Measurements from ENCODE around the gene RNF6. TPM values are rescaled to one million over a fixed set of nuclear protein-coding genes. Genes with fewer than 3 reads are reported as not detected.

The RNF6 gene
- total and polyA plus RNA-seq, 5 donors = 11.1 to 24.7 (median 21.5) TPM

GRCh38 chr13:26198116-26198515, 24.0 kb downstream of the RNF6 start:
- Histone ChIP-seq H3K27ac (ENCODE audit: low read length) (no peak overlapping the region), H3K27me3 (ENCODE audit: control insufficient read depth, insufficient read depth) (no peaks in the 10 kb centered on the region), H3K4me3 (ENCODE audit: low read length) (no peak overlapping the region), H3K9me3 (ENCODE audit: control insufficient read depth, low read length) (no peaks in the 10 kb centered on the region), H3K4me1 (ENCODE audit: control insufficient read depth, insufficient read depth, low read length) (peaks cover 4% of the 10 kb centered on the region)
- intact Hi-C loops (cut with DNase I) = no loop called here
- DNase-seq (no peak), ATAC-seq (no peak)

- H3K27ac ChIP-seq (ENCODE audit: low read length) = no peak overlapping the region
These were observed 24.8 kb downstream of the RNF6 start for GRCh38 chr13:26197298-26197697.

GRCh38 chr13:26186995-26187394, 35.1 kb downstream of the RNF6 start:
- Histone ChIP-seq H3K4me3 (ENCODE audit: low read length) (peak overlapping the region; percentile 17), H3K9me3 (ENCODE audit: control insufficient read depth, low read length) (no peaks in the 10 kb centered on the region), H3K4me1 (ENCODE audit: control insufficient read depth, insufficient read depth, low read length) (no peaks in the 10 kb centered on the region), H3K27ac (ENCODE audit: low read length) (no peak overlapping the region), H3K27me3 (ENCODE audit: control insufficient read depth, insufficient read depth) (no peaks in the 10 kb centered on the region)
- intact Hi-C loops (cut with DNase I) = loop anchor here in 1 of 4 donors (10.0 kb wide), 1 partner anchor 508 kb away; no protein-coding TSS in a partner anchor
- DNase-seq (peak in 1 of 3 donors; percentile 48), ATAC-seq (peak in 1 of 2 donors; percentile 5)
- 41% methylated on average over 22 of the region's 22 CpGs for WGBS

More at GRCh38 chr13:26197298-26197697, 24.8 kb downstream of the RNF6 start:
- Histone ChIP-seq H3K27me3 (ENCODE audit: control insufficient read depth, insufficient read depth) (no peaks in the 10 kb centered on the region), H3K4me3 (ENCODE audit: low read length) (no peak overlapping the region), H3K4me1 (ENCODE audit: control insufficient read depth, insufficient read depth, low read length) (peaks cover 2% of the 10 kb centered on the region), H3K9me3 (ENCODE audit: control insufficient read depth, low read length) (no peaks in the 10 kb centered on the region)
- ATAC-seq (no peak), DNase-seq (no peak)
- intact Hi-C loops (cut with DNase I) = no loop called here

GRCh38 chr13:26186118-26186870, 35.8 kb downstream of the RNF6 start:
- no peaks in the 10 kb centered on the region for H3K9me3 ChIP-seq (ENCODE audit: control insufficient read depth, low read length)
- H3K27me3 ChIP-seq (ENCODE audit: control insufficient read depth, insufficient read depth) = no peaks in the 10 kb centered on the region
- intact Hi-C loops (cut with DNase I) = loop anchor here in 1 of 4 donors (10.0 kb wide), 1 partner anchor 509 kb away; no protein-coding TSS in a partner anchor
- ATAC-seq (peak; percentile 97 to 98), DNase-seq (peak; percentile 90 to 96 (median 95))
- 1% methylated on average over 70 of the region's 76 CpGs for WGBS
- peak overlapping the region; percentile 56 for H3K4me3 ChIP-seq (ENCODE audit: low read length)
- peak overlapping the region; percentile 55 for H3K27ac ChIP-seq (ENCODE audit: low read length)
- H3K4me1 ChIP-seq (ENCODE audit: control insufficient read depth, insufficient read depth, low read length) = no peaks in the 10 kb centered on the region

GRCh38 chr13:26185720-26186117, 36.4 kb downstream of the RNF6 start:
- peak overlapping the region; percentile 56 for H3K4me3 ChIP-seq (ENCODE audit: low read length)
- H3K27me3 ChIP-seq (ENCODE audit: control insufficient read depth, insufficient read depth) = no peaks in the 10 kb centered on the region
- ATAC-seq (peak in 1 of 2 donors; percentile 38), DNase-seq (no peak)
- H3K4me1 ChIP-seq (ENCODE audit: control insufficient read depth, insufficient read depth, low read length) = no peaks in the 10 kb centered on the region
- peak overlapping the region; percentile 55 for H3K27ac ChIP-seq (ENCODE audit: low read length)
- 34% methylated on average over 8 of the region's 8 CpGs for WGBS
- intact Hi-C loops (cut with DNase I) = loop anchor here in 3 of 4 donors (2.0 to 10.0 kb wide), 3 partner anchors 311 to 513 kb away; no protein-coding TSS in a partner anchor
- H3K9me3 ChIP-seq (ENCODE audit: control insufficient read depth, low read length) = no peaks in the 10 kb centered on the region

GRCh38 chr13:26184791-26185250, 37.3 kb downstream of the RNF6 start:
- DNase-seq = peak; percentile 51 to 77 (median 67)
- WGBS = 61% methylated on average over 8 of the region's 8 CpGs
- H3K4me3 ChIP-seq (ENCODE audit: low read length) = no peak overlapping the region
- H3K27me3 ChIP-seq (ENCODE audit: control insufficient read depth, insufficient read depth) = no peaks in the 10 kb centered on the region
- H3K4me1 ChIP-seq (ENCODE audit: control insufficient read depth, insufficient read depth, low read length) = no peaks in the 10 kb centered on the region
- intact Hi-C loops (cut with DNase I) = loop anchor here in 3 of 4 donors (2.0 to 10.0 kb wide), 4 partner anchors 312 to 514 kb away; no protein-coding TSS in a partner anchor
- peak; percentile 47 to 53 for ATAC-seq
- no peak overlapping the region for H3K27ac ChIP-seq (ENCODE audit: low read length)
- no peaks in the 10 kb centered on the region for H3K9me3 ChIP-seq (ENCODE audit: control insufficient read depth, low read length)

GRCh38 chr13:26183416-26183815, 38.7 kb downstream of the RNF6 start:
- intact Hi-C loops (cut with DNase I) = loop anchor here in 2 of 4 donors (5.0 to 10.0 kb wide), 2 partner anchors 314 to 511 kb away; no protein-coding TSS in a partner anchor
- 98% methylated on average over 2 of the region's 2 CpGs for WGBS

GRCh38 chr13:26179344-26179743, 42.8 kb downstream of the RNF6 start:
- no peaks in the 10 kb centered on the region for H3K9me3 ChIP-seq (ENCODE audit: control insufficient read depth, low read length)
- peak overlapping the region; percentile 32 for H3K27ac ChIP-seq (ENCODE audit: low read length)
- 40% methylated on average over 2 of the region's 2 CpGs for WGBS
- ATAC-seq = peak; percentile 32 to 53
- no peaks in the 10 kb centered on the region for H3K4me1 ChIP-seq (ENCODE audit: control insufficient read depth, insufficient read depth, low read length)
- H3K4me3 ChIP-seq (ENCODE audit: low read length) = no peak overlapping the region
- DNase-seq = no peak
- intact Hi-C loops (cut with DNase I) = no loop called here
- H3K27me3 ChIP-seq (ENCODE audit: control insufficient read depth, insufficient read depth) = no peaks in the 10 kb centered on the region

More at GRCh38 chr13:26183416-26183815, 38.7 kb downstream of the RNF6 start:
- Histone ChIP-seq H3K4me1 (ENCODE audit: control insufficient read depth, insufficient read depth, low read length) (no peaks in the 10 kb centered on the region), H3K27me3 (ENCODE audit: control insufficient read depth, insufficient read depth) (no peaks in the 10 kb centered on the region), H3K4me3 (ENCODE audit: low read length) (no peak overlapping the region), H3K27ac (ENCODE audit: low read length) (no peak overlapping the region), H3K9me3 (ENCODE audit: control insufficient read depth, low read length) (no peaks in the 10 kb centered on the region)
- DNase-seq (no peak), ATAC-seq (no peak)

- Histone ChIP-seq H3K27me3 (ENCODE audit: control insufficient read depth, insufficient read depth) (no peaks in the 10 kb centered on the region), H3K27ac (ENCODE audit: low read length) (no peak overlapping the region), H3K4me1 (ENCODE audit: control insufficient read depth, insufficient read depth, low read length) (no peaks in the 10 kb centered on the region), H3K4me3 (ENCODE audit: low read length) (no peak overlapping the region), H3K9me3 (ENCODE audit: control insufficient read depth, low read length) (no peaks in the 10 kb centered on the region)
- 74% methylated on average over 3 of the region's 3 CpGs for WGBS
- DNase-seq (no peak), ATAC-seq (no peak)
- intact Hi-C loops (cut with DNase I) = no loop called here
These were observed 53.3 kb downstream of the RNF6 start for GRCh38 chr13:26168835-26169234.

- no peak for ATAC-seq
- H3K4me3 ChIP-seq (ENCODE audit: low read length) = no peak overlapping the region
- WGBS = 63% methylated on average over 6 of the region's 6 CpGs
These were observed 53.8 kb downstream of the RNF6 start for GRCh38 chr13:26168237-26168814.

GRCh38 chr13:26163812-26164211, 58.3 kb downstream of the RNF6 start:
- Histone ChIP-seq H3K4me1 (ENCODE audit: control insufficient read depth, insufficient read depth, low read length) (no peaks in the 10 kb centered on the region), H3K27me3 (ENCODE audit: control insufficient read depth, insufficient read depth) (no peaks in the 10 kb centered on the region), H3K27ac (ENCODE audit: low read length) (no peak overlapping the region), H3K9me3 (ENCODE audit: control insufficient read depth, low read length) (no peaks in the 10 kb centered on the region), H3K4me3 (ENCODE audit: low read length) (no peak overlapping the region)
- intact Hi-C loops (cut with DNase I) = no loop called here
- DNase-seq = no peak
- no peak for ATAC-seq
- WGBS = 86% methylated on average over 3 of the region's 3 CpGs

More at GRCh38 chr13:26168237-26168814, 53.8 kb downstream of the RNF6 start:
- Histone ChIP-seq H3K9me3 (ENCODE audit: control insufficient read depth, low read length) (no peaks in the 10 kb centered on the region), H3K4me1 (ENCODE audit: control insufficient read depth, insufficient read depth, low read length) (no peaks in the 10 kb centered on the region), H3K27me3 (ENCODE audit: control insufficient read depth, insufficient read depth) (no peaks in the 10 kb centered on the region), H3K27ac (ENCODE audit: low read length) (no peak overlapping the region)
- no peak for DNase-seq
- intact Hi-C loops (cut with DNase I) = no loop called here

Data from right cardiac atrium (tissue), 5 donors.